ENCODE measurements around the gene SHISA7. TPM values are rescaled to one million over a fixed set of nuclear protein-coding genes. Genes with fewer than 3 reads are reported as not detected.

The SHISA7 gene
- polyA plus RNA-seq, 1 of the 3 experiments (the other 2 are of a cell fraction): 0.02 TPM

- Histone ChIP-seq H3K9me2 (no peaks in the 10 kb centered on the region), H3K27ac (ENCODE audit: low read depth in 2 of 2, low read length in 1 of 2) (no peak overlapping the region), H3K9ac (no peak overlapping the region), H3K4me1 (ENCODE audit: control insufficient read depth in 1 of 2, insufficient read depth in 2 of 2, low read depth in 1 of 2, low read length in 1 of 2) (no peaks in the 10 kb centered on the region), H3K4me3 (ENCODE audit: low read depth in 2 of 2, low read length in 1 of 2) (no peak overlapping the region), H4K20me1 (ENCODE audit: insufficient read depth) (no peaks in the 10 kb centered on the region), H3K36me3 (replicated peaks in 1 of 2; ENCODE audit: control insufficient read depth in 1 of 2, insufficient read depth in 2 of 2, low read length in 1 of 2) (no peaks in the 10 kb centered on the region), H3K4me2 (no peak overlapping the region), H3K27me3 (ENCODE audit: insufficient read depth) (no peaks in the 10 kb centered on the region), H3K9me3 (no peaks in the 10 kb centered on the region), H3K79me2 (ENCODE audit: insufficient read depth) (no peaks in the 10 kb centered on the region), H2AFZ (ENCODE audit: low read depth) (no peak overlapping the region), H3F3A (replicated peaks; ENCODE audit: insufficient read depth) (peaks cover 5% of the 10 kb centered on the region)
- DNase-seq: no peak
- TF ChIP-seq GABPA (IDR thresholded peaks at IDR 0.05; ENCODE audit: low read depth) (no peak), USF2 (IDR thresholded peaks at IDR 0.05; ENCODE audit: borderline replicate concordance, low read depth, low read length) (no peak), ZBTB33 (IDR thresholded peaks at IDR 0.05; ENCODE audit: borderline replicate concordance, low read depth) (no peak), TCF12 (IDR thresholded peaks at IDR 0.05) (no peak), YY1 (IDR thresholded peaks at IDR 0.05; ENCODE audit: low read depth) (no peak), POLR2AphosphoS5 (IDR thresholded peaks at IDR 0.05; ENCODE audit: low read depth, low read length) (no peak), TAF1 (IDR thresholded peaks at IDR 0.05; ENCODE audit: borderline replicate concordance, low read depth, low read length) (no peak)
- WGBS (ENCODE audit: low lambda C conversion rate): 42% methylated on average over 2 of the region's 5 CpGs
- POLR2A ChIA-PET: interaction anchor here (1.1 to 1.3 kb wide), 2 partner anchors 11 to 12 kb away, joined by 7 to 9 read pairs; partner anchors contain the start of gene UBE2S
- CTCF ChIA-PET: interaction anchor here (0.6 to 3.4 kb wide), 24 partner anchors 9 to 283 kb away, joined by 3 to 63 read pairs (median 8); partner anchors contain the start of gene DNAAF3
Observed at GRCh38 chr19:55419103-55419502, 24.0 kb downstream of the SHISA7 start.

- Histone ChIP-seq H3K9me3 (no peaks in the 10 kb centered on the region), H3K27ac (ENCODE audit: low read depth in 2 of 2, low read length in 1 of 2) (no peak overlapping the region), H3K9me2 (no peaks in the 10 kb centered on the region), H3K4me1 (ENCODE audit: control insufficient read depth in 1 of 2, insufficient read depth in 2 of 2, low read depth in 1 of 2, low read length in 1 of 2) (no peaks in the 10 kb centered on the region), H3K27me3 (ENCODE audit: insufficient read depth) (no peaks in the 10 kb centered on the region), H3K9ac (no peak overlapping the region), H3K4me2 (no peak overlapping the region), H3K79me2 (ENCODE audit: insufficient read depth) (no peaks in the 10 kb centered on the region), H3F3A (replicated peaks; ENCODE audit: insufficient read depth) (peaks cover 5% of the 10 kb centered on the region), H3K36me3 (replicated peaks in 1 of 2; ENCODE audit: control insufficient read depth in 1 of 2, insufficient read depth in 2 of 2, low read length in 1 of 2) (no peaks in the 10 kb centered on the region), H3K4me3 (ENCODE audit: low read depth in 2 of 2, low read length in 1 of 2) (no peak overlapping the region; a peak in 1 of 4 replicates), H2AFZ (ENCODE audit: low read depth) (no peak overlapping the region), H4K20me1 (ENCODE audit: insufficient read depth) (no peaks in the 10 kb centered on the region)
- TF ChIP-seq RAD21 (IDR thresholded peaks at IDR 0.05; ENCODE audit: low read length) (peak; percentile 93), CTCF (IDR thresholded peaks at IDR 0.05) (peak; percentile 82), SMC3 (IDR thresholded peaks at IDR 0.05; ENCODE audit: low read depth, low read length) (peak; percentile 83), RCOR1 (IDR thresholded peaks at IDR 0.05; ENCODE audit: low read length) (0 out of 2 replicates have a peak, but pooled peaks have one; percentile 35), FOSL2 (IDR thresholded peaks at IDR 0.05; ENCODE audit: borderline replicate concordance, low read depth) (peak; percentile 26; the same call in 1 of the 2 replicates), MAX (IDR thresholded peaks at IDR 0.05; ENCODE audit: low read depth) (peak; percentile 75; the same call in 1 of the 2 replicates), RXRA (IDR thresholded peaks at IDR 0.05; ENCODE audit: borderline replicate concordance, low read depth) (no peak), IRF3 (IDR thresholded peaks at IDR 0.05; ENCODE audit: low read depth, low read length) (no peak)
- ChIA-PET CTCF (interaction anchor here (0.6 to 3.4 kb wide), 49 partner anchors 9 to 764 kb away, joined by 3 to 63 read pairs (median 5); partner anchors contain the start of genes DNAAF3 and UBE2S), POLR2A (interaction anchor here (1.1 kb wide), 1 partner anchor 10 kb away, joined by 9 read pairs; the partner anchor contains the start of gene UBE2S)
- 17% methylated on average over 7 of the region's 7 CpGs for WGBS (ENCODE audit: low lambda C conversion rate)
- DNase-seq: peak; percentile 83
Observed at GRCh38 chr19:55418185-55418584, 24.9 kb downstream of the SHISA7 start.
